ENCODE results near the gene TRIM9.

DNA sequence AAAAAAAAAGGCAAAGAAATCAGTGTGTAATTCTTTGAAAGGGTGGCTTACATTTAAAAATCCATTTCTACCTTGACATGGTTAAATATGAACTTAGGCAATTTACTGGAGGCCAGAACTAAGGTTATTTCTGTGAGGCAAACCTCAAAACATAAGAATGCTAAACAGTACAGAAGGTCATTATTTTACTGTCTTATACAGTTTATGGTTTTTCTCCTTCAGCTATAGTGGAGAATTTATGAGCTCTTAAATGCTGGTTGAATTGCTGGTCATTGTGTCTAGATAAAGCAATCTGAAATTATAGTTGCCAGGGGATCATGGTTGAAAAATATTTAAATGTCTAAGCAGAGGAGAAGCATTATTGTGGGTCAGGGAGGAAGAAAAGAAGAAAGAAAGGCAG lies 70.5 kb downstream of the TRIM9 start:
- TF ChIP-seq, protein P1, sequence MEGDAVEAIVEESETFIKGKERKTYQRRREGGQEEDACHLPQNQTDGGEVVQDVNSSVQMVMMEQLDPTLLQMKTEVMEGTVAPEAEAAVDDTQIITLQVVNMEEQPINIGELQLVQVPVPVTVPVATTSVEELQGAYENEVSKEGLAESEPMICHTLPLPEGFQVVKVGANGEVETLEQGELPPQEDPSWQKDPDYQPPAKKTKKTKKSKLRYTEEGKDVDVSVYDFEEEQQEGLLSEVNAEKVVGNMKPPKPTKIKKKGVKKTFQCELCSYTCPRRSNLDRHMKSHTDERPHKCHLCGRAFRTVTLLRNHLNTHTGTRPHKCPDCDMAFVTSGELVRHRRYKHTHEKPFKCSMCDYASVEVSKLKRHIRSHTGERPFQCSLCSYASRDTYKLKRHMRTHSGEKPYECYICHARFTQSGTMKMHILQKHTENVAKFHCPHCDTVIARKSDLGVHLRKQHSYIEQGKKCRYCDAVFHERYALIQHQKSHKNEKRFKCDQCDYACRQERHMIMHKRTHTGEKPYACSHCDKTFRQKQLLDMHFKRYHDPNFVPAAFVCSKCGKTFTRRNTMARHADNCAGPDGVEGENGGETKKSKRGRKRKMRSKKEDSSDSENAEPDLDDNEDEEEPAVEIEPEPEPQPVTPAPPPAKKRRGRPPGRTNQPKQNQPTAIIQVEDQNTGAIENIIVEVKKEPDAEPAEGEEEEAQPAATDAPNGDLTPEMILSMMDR (conservative IDR thresholded peaks at IDR 0.05; ENCODE audit: low read depth, low read length), result no peak
- no peak for TF ChIP-seq EZH2 (IDR thresholded peaks at IDR 0.05; ENCODE audit: low read length, unreplicated experiment)
